Stimulated activated CD4-positive, alpha-beta T cell treated with anti-CD3 and anti-CD28 coated beads, Interleukin-1b, Interleukin-23, amount 100 ng/mL, for 1 hour (primary cell): ENCODE measurements around the gene ACE2.

Experiments used
- DNase-seq, 2 donors: peaks; one replicate each; pipeline ENCODE4 v3.0.0-alpha.2; 2020; ENCODE audit warnings: low read depth in 2 of 2

ACE2 gene

GRCh38 chrX:15511563-15511962 is 89.2 kb downstream of the ACE2 start:
- DNase-seq: no peak
